HG02623 (cell line): Measurements from ENCODE around the gene MRAP2.
"Not testable (repeated sequence)": the region's sequence is repeated elsewhere in the genome, so short reads cannot be mapped to it uniquely, and the experiment has no call there.

Experiments
- ATAC-seq: cut with Tn5 transposase; IDR thresholded peaks from one replicate; pipeline ENCODE4 v1.9.1; 2021; ENCODE audit warnings: moderate library complexity; ENCODE audit not compliant: unreplicated experiment

MRAP2 gene

GRCh38 chr6:84074988-84075781 is 41.6 kb downstream of the MRAP2 start:
- no peak for ATAC-seq

DNA sequence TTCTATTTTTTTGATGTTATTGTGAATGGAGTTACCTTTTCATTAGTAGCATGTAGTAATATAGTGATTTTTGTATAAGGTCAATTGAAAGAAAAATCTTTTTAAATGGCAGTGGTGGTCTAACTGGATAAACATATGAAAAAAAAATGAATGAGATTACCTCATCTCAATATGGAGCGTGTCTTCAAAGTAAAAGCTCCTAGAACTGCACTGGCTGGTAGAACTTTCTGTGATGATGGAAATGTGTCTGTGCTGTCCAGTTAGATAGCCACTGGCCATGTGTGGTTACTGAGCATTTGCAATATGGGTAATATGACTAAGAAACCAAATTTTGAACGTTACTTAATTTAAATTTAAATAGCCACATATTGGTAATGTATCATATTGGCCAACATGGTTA is 44.1 kb downstream of the MRAP2 start:
- no peak for ATAC-seq

- ATAC-seq: no peak
Measured at GRCh38 chr6:84078335-84078734, 44.8 kb downstream of the MRAP2 start.

DNA sequence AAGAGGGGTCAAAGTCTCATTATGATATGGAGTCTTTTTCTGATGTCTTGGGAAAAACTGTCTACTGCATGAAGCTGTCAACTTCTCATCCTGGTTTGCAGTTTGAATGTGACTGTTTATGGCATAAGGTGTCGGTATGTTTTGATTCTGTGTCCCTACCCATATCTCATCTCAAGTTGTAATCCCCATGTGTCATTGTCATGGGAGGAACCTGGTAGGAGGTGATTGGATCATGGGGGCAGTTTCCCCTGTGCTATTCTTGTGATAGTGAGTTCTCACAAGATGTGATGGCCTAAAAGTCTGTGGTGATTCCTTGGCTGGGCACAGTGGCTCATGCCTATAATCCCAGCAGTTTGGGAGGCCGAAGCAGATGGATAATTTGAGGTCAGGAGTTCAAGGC is 47.6 kb downstream of the MRAP2 start:
- no peak for ATAC-seq

GRCh38 chr6:84082689-84083265 is 49.2 kb downstream of the MRAP2 start:
- ATAC-seq: no peak

DNA sequence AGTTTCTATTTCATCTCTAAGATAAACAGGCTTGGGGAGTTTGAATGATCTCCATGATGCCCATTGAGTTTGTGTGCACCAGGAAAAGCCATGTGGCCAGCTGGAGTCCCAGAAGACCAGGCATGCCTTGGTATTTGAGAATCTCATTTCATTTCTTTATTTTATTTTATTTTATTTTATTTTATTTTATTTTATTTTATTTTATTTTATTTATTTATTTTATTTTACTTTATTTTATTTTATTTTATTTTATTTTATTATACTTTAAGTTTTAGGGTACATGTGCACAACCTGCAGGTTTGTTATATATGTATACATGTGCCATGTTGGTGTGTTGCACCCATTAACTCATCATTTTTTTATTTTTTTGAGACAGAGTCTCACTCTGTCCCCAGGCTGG is 51.1 kb downstream of the MRAP2 start:
- not testable (repeated sequence) for ATAC-seq

DNA sequence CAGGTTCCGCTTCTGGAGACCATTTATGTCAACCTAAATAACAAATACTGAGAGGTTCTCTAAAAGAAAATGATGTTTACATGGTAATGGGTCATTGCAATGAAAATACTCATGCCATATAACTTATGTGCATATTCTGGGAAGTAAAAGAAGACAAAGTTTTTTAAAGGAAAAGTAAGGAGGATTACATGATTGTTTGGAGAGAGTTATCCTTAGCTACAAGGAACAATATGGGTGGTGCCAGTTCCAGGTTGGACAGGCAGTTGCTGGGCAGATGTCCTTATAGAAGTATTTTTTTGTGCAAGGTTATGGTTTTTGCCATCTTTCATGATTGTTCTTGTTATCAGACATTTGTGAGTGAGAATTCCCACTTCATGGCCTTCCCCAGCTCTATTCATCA is 52.5 kb downstream of the MRAP2 start:
- no peak for ATAC-seq

DNA sequence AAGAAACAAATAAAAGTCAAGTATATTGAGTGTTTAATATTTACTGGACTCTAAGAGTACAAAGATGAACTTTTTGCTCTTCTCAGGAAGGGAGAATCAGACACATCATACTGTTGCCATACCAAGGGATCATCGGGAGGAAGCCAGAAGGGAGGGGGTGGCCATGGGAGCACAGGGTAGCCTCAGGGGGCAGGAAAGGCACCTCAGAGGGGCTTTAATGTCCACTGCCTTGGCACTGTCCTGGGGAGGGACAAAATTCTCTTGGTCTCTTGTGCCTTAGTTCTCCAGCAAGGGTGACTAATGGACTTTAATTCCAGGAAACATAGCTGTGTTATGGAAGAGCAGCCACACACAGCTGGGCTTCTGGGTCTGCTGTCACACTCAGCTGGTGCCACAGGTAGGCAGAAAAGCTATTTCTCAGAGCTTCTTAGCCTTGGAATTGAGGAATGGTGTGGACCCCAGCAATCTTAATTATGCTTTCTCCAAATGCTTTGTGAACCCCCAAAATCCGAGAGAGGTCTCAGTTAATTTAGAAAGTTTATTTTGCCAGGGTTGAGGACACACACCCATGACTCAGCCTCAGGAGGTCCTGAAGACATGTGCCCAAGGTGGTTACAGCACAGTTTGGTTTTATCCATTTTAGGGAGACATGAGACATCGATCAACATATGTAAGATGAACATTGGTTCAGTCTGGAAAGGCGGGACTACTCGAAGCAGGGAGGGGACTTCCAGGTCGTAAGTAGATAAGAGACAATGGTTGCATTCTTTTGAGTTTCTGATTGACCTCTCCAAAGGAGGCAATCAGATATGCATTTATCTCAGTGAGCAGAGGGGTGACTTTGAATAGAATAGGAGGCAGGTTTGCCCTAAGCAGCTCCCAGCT is 53.2 kb downstream of the MRAP2 start:
- ATAC-seq: no peak

GRCh38 chr6:84089081-84089480 is 55.5 kb downstream of the MRAP2 start:
- ATAC-seq: no peak

DNA sequence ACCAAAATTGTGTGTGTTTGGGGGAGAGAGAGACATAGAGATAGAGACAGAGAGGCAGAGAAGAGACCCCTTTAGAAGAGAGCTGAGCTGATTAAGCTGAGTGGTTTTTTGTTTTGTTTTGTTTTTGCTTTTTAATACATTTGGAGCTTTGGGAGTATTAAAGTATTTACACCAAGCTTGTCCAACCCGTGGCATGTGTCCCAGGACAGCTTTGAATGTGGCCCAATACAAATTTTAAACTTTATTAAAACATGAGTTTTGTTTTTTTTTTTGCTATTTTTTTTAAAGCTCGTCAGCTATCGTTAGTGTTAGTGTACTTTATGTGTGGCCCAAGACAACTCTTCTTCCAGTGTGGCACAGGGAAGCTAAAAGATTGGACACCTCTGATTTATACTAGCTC is 56.0 kb downstream of the MRAP2 start:
- ATAC-seq: no peak

- ATAC-seq: no peak
Measured at GRCh38 chr6:84093441-84094435, 60.2 kb downstream of the MRAP2 start.

- ATAC-seq: no peak
Measured at GRCh38 chr6:84095156-84095555, 61.6 kb downstream of the MRAP2 start.

DNA sequence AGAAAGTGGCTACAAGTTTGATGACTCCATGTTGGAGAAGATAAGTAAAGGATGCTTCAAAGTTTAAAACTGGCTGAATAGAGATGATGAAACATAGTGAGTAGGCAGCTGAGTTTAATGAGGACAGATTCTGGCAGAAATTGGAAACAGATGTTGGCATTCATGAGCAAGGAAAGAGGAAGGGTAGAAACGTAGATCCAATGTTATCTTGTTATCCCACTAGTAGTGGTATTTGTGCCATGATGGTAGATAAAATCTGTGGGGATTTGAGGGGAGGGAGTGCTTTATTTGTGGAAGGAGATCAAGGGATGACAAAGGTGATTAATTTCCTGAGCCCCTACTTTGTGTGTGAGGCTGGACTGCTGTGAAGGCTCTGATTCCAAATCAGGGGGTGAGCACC is 69.5 kb downstream of the MRAP2 start:
- no peak for ATAC-seq

GRCh38 chr6:84105215-84105924 is 71.8 kb downstream of the MRAP2 start:
- not testable (repeated sequence) for ATAC-seq

DNA sequence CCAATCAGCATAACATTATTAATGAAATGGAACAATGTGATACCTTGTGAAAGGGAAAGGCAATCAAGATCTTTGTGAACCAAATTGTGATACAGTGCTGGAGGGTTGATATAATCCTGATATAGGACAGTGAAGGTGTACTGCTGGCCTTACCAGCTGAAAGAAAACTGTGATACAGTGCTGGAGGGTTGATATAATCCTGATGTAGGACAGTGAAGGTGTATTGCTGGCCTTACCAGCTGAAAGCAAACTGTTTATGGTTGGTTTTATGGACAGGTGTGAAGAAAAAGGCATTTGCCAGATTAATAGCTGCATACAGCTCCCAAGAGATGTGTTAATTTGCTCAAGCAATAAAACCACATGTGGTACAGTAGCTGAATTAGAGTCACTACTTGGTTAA is 73.9 kb downstream of the MRAP2 start:
- no peak for ATAC-seq

DNA sequence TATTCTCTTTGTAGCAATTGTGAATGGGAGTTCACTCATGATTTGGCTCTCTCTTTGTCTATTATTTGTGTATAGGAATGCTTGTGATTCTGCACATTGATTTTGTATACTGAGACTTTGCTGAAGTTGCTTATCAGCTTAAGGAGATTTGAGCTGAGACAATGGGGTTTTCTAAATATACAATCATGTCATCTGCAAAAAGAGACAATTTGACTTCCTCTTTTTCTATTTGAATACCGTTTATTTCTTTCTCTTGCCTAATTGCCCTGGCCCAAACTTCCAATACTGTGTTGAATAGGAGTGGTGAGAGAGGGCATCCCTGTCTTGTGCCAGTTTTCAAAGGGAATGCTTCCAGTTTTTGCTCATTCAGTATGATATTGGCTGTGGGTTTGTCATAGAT is 77.8 kb downstream of the MRAP2 start:
- not testable (repeated sequence) for ATAC-seq

DNA sequence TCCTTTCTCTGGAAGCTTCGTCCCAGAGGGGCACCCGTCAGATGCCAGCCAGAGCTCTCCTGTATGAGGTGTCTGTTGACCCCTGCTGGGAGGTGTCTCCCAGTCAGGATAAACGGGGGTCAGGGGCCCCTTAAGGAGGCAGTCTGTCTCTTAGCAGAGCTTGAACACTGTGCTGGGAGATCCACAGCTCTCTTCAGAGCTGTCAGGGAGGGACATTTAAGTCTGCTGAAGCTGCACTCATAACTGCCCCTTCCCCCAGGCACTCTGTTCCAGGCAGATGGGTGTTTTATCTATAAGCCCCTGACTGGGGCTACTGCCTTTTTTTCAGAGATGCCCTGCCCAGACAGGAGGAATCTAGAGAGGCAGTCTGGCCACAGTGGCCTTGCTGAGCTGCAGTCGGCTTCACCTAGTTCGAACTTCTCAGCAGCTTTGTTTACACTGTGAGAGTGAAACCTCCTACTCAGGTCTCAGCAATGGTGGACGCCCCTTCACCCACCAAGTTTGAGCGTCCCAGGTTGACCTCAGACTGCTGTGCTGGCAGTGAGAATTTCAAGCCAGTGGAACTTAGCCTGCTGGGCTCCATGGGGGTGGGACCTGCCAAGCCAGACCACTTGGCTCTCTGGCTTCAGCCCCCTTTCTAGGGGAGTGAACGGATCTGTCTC is 81.5 kb downstream of the MRAP2 start:
- not testable (repeated sequence) for ATAC-seq

DNA sequence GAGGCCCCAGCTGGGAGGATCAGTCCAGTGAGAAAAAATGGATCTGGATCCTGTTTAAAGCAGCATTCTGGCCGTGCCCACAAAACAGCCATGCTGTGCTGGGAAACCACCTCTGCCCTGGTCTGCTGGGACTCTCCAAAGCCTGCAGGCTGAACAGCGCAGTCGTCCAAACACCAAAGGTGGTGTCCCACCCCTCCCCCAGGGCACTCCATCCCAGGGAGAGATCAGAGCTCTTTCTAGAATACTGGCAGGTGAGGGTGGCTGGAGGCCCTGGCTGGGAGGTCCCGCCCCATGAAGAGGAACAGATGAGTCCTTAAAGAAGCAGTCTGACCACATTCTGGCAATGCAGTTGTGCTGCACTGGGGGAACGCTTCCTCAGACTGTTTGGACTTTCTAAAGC is 84.6 kb downstream of the MRAP2 start:
- ATAC-seq: no peak

DNA sequence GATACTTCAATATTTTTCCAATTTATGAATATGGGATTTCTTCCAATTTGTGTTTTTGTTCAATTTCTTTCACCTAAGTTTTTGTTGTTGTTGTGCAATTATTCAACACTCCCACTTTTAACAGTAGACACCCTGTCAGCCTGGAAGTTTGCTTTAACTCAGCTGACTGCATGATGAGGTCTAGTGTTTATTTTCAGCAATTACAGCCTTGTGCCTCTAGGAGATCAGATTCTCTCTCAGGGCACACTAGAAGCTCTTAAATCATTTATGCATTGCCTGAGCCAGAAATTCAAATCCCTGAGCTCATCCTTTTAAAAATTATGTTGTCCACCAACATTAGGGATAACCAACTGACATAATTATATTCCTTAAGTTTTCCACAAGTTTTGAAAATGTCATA is 85.7 kb downstream of the MRAP2 start:
- ATAC-seq: no peak
